Measurements from ENCODE around the gene PNPLA2. TPM values are rescaled to one million over a fixed set of nuclear protein-coding genes. Genes with fewer than 3 reads are reported as not detected.

PNPLA2 gene
- total RNA-seq, 4 donors from 2014 or later = 256 to 543 (median 355) TPM

GRCh38 chr11:802693-803466 lies 15.8 kb upstream of the PNPLA2 start:
- ATAC-seq (ENCODE audit: low FRiP score) = no peak
- no peak for DNase-seq (ENCODE audit: low spot score)
- no peak for TF ChIP-seq CTCF (IDR thresholded peaks at IDR 0.05)

GRCh38 chr11:803467-803742 lies 15.3 kb upstream of the PNPLA2 start:
- DNase-seq (ENCODE audit: low spot score) (no peak), ATAC-seq (ENCODE audit: low FRiP score) (no peak)
- TF ChIP-seq CTCF (IDR thresholded peaks at IDR 0.05) = no peak

GRCh38 chr11:803770-804598 lies 14.7 kb upstream of the PNPLA2 start:
- ATAC-seq (ENCODE audit: low FRiP score) (no peak), DNase-seq (ENCODE audit: low spot score) (no peak)
- TF ChIP-seq CTCF (IDR thresholded peaks at IDR 0.05) = no peak

GRCh38 chr11:804599-804964 lies 14.1 kb upstream of the PNPLA2 start:
- DNase-seq (ENCODE audit: low spot score) (no peak), ATAC-seq (ENCODE audit: low FRiP score) (no peak)
- TF ChIP-seq CTCF (IDR thresholded peaks at IDR 0.05) = no peak

- DNase-seq (ENCODE audit: low spot score) (no peak), ATAC-seq (ENCODE audit: low FRiP score) (no peak)
- TF ChIP-seq CTCF (IDR thresholded peaks at IDR 0.05) = no peak
Measured at GRCh38 chr11:808427-809286, 10.1 kb upstream of the PNPLA2 start.

GRCh38 chr11:809287-810039 lies 9.3 kb upstream of the PNPLA2 start, which contains the start of gene RPLP2:
Gene RPLP2, plus strand, starts transcription at chr11:809967. Its CDS starts 268 bp downstream, at chr11:810235.
- ATAC-seq (ENCODE audit: low FRiP score) = peak; percentile 92

More at GRCh38 chr11:809287-810039, 9.3 kb upstream of the PNPLA2 start, which contains the start of gene RPLP2:
- no peak for TF ChIP-seq CTCF (IDR thresholded peaks at IDR 0.05)
- peak; percentile 87 for DNase-seq (ENCODE audit: low spot score)
